ENCODE data around the gene SGK1.
"Not testable (repeated sequence)": the region's sequence is repeated elsewhere in the genome, so short reads cannot be mapped to it uniquely, and the experiment has no call there.

Gene SGK1

GRCh38 chr6:134256862-134257261 lies 61.0 kb downstream of the SGK1 start:
- DNase-seq (ENCODE audit: extremely low read depth in 1 of 2, low read depth in 1 of 2), result no peak

- not testable (repeated sequence) for DNase-seq (ENCODE audit: extremely low read depth in 1 of 2, low read depth in 1 of 2)
These were observed 62.6 kb downstream of the SGK1 start for GRCh38 chr6:134255280-134255679.

- DNase-seq (ENCODE audit: extremely low read depth in 1 of 2, low read depth in 1 of 2), result no peak
These were observed 63.8 kb downstream of the SGK1 start for GRCh38 chr6:134254118-134254517.

- no peak for DNase-seq (ENCODE audit: extremely low read depth in 1 of 2, low read depth in 1 of 2)
These were observed 64.2 kb downstream of the SGK1 start for GRCh38 chr6:134253681-134254080.

- DNase-seq (ENCODE audit: extremely low read depth in 1 of 2, low read depth in 1 of 2), result no peak
These were observed 66.6 kb downstream of the SGK1 start for GRCh38 chr6:134251320-134251719.

- no peak for DNase-seq (ENCODE audit: extremely low read depth in 1 of 2, low read depth in 1 of 2)
These were observed 67.1 kb downstream of the SGK1 start for GRCh38 chr6:134250776-134251175.

- no peak for DNase-seq (ENCODE audit: extremely low read depth in 1 of 2, low read depth in 1 of 2)
These were observed 67.9 kb downstream of the SGK1 start for GRCh38 chr6:134249759-134250602.

GRCh38 chr6:134249239-134249758 lies 68.6 kb downstream of the SGK1 start:
- no peak for DNase-seq (ENCODE audit: extremely low read depth in 1 of 2, low read depth in 1 of 2)

GRCh38 chr6:134247844-134248580 lies 69.9 kb downstream of the SGK1 start:
- DNase-seq (ENCODE audit: extremely low read depth in 1 of 2, low read depth in 1 of 2), result no peak

GRCh38 chr6:134247231-134247833 lies 70.6 kb downstream of the SGK1 start:
- DNase-seq (ENCODE audit: extremely low read depth in 1 of 2, low read depth in 1 of 2), result peak; percentile 34 to 63

- no peak for DNase-seq (ENCODE audit: extremely low read depth in 1 of 2, low read depth in 1 of 2)
These were observed 72.2 kb downstream of the SGK1 start for GRCh38 chr6:134245706-134246105.

GRCh38 chr6:134245041-134245440 lies 72.9 kb downstream of the SGK1 start:
- DNase-seq (ENCODE audit: extremely low read depth in 1 of 2, low read depth in 1 of 2), result no peak

- DNase-seq (ENCODE audit: extremely low read depth in 1 of 2, low read depth in 1 of 2), result peak in 1 of 2 donors; percentile 60
These were observed 77.1 kb downstream of the SGK1 start for GRCh38 chr6:134240665-134241431.

- DNase-seq (ENCODE audit: extremely low read depth in 1 of 2, low read depth in 1 of 2), result no peak
These were observed 78.7 kb downstream of the SGK1 start for GRCh38 chr6:134238960-134239795.

GRCh38 chr6:134238006-134238405 lies 79.9 kb downstream of the SGK1 start:
- no peak for DNase-seq (ENCODE audit: extremely low read depth in 1 of 2, low read depth in 1 of 2)

GRCh38 chr6:134235937-134236751 lies 81.8 kb downstream of the SGK1 start:
- no peak for DNase-seq (ENCODE audit: extremely low read depth in 1 of 2, low read depth in 1 of 2)

GRCh38 chr6:134235334-134235733 lies 82.6 kb downstream of the SGK1 start:
- not testable (repeated sequence) for DNase-seq (ENCODE audit: extremely low read depth in 1 of 2, low read depth in 1 of 2)

- DNase-seq (ENCODE audit: extremely low read depth in 1 of 2, low read depth in 1 of 2), result no peak
These were observed 84.5 kb downstream of the SGK1 start for GRCh38 chr6:134233180-134233955.

All from stimulated activated CD8-positive, alpha-beta memory T cell treated with anti-CD3 and anti-CD28 coated beads, Interleukin-7, amount 100 ng/mL, for 48 hours (primary cell).